GM21737 (cell line): ENCODE results near the gene PDK4.

Source experiments
- ATAC-seq: cut with Tn5 transposase; IDR thresholded peaks from one replicate; pipeline ENCODE4 v1.9.1; 2021; ENCODE audit warnings: mild to moderate bottlenecking, moderate library complexity; ENCODE audit not compliant: unreplicated experiment

The PDK4 gene

GRCh38 chr7:95535662-95536061, 60.7 kb downstream of the PDK4 start:
- no peak for ATAC-seq

DNA sequence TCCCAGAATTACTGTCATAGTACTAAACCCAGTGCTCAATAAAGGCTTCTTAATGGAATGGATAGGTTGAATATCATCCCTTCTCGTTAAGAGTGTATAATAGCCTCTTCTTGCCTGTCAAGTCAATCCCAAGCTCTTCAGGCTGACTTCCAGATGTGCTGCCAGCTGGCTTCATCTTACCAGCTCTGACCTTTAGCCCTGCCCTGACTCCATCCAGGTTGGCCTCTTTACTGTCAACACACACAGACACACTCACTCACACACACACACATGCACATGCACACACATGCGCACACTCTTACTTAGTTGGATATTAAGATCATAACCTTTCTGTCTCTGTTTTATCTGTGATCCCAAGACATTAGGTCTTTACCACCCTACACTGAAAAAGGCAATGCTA, 61.5 kb downstream of the PDK4 start:
- ATAC-seq = no peak
